ENCODE measurements around the gene CRIM1.
"Not testable (repeated sequence)": the region's sequence is repeated elsewhere in the genome, so short reads cannot be mapped to it uniquely, and the experiment has no call there.

Gene CRIM1

GRCh38 chr2:36355151-36355889, at the start of gene CRIM1:
CRIM1 (plus strand) TSS chr2:36355778; CDS start chr2:36356293, 515 bp downstream.
- no peak for DNase-seq (ENCODE audit: low read depth)

- DNase-seq (ENCODE audit: low read depth), result no peak
These were observed 48.1 kb upstream of the CRIM1 start for GRCh38 chr2:36307441-36307840.

- DNase-seq (ENCODE audit: low read depth), result not testable (repeated sequence)
These were observed 45.1 kb upstream of the CRIM1 start for GRCh38 chr2:36310444-36310843.

- no peak for DNase-seq (ENCODE audit: low read depth)
These were observed 37.0 kb upstream of the CRIM1 start for GRCh38 chr2:36318547-36318946.

- DNase-seq (ENCODE audit: low read depth), result no peak
These were observed 33.5 kb upstream of the CRIM1 start for GRCh38 chr2:36322108-36322507.

- no peak for DNase-seq (ENCODE audit: low read depth)
These were observed 29.3 kb upstream of the CRIM1 start for GRCh38 chr2:36326286-36326685.

GRCh38 chr2:36329251-36329650, 26.3 kb upstream of the CRIM1 start:
- no peak for DNase-seq (ENCODE audit: low read depth)

GRCh38 chr2:36329746-36330472, 25.7 kb upstream of the CRIM1 start:
- no peak for DNase-seq (ENCODE audit: low read depth)

- DNase-seq (ENCODE audit: low read depth), result no peak
These were observed 24.8 kb upstream of the CRIM1 start for GRCh38 chr2:36330473-36331395.

GRCh38 chr2:36333350-36334012, 22.1 kb upstream of the CRIM1 start:
- DNase-seq (ENCODE audit: low read depth), result no peak

GRCh38 chr2:36335597-36335996, 20.0 kb upstream of the CRIM1 start:
- no peak for DNase-seq (ENCODE audit: low read depth)

- DNase-seq (ENCODE audit: low read depth), result no peak
These were observed 19.3 kb upstream of the CRIM1 start for GRCh38 chr2:36336321-36336720.

- DNase-seq (ENCODE audit: low read depth), result no peak
These were observed 18.2 kb upstream of the CRIM1 start for GRCh38 chr2:36337354-36337753.

GRCh38 chr2:36338124-36338826, 17.3 kb upstream of the CRIM1 start:
- DNase-seq (ENCODE audit: low read depth), result no peak

- DNase-seq (ENCODE audit: low read depth), result no peak
These were observed 16.8 kb upstream of the CRIM1 start for GRCh38 chr2:36338827-36339145.

- no peak for DNase-seq (ENCODE audit: low read depth)
These were observed 15.9 kb upstream of the CRIM1 start for GRCh38 chr2:36339607-36340218.

- no peak for DNase-seq (ENCODE audit: low read depth)
These were observed 12.0 kb upstream of the CRIM1 start for GRCh38 chr2:36343606-36344005.

- DNase-seq (ENCODE audit: low read depth), result no peak
These were observed 6.9 kb upstream of the CRIM1 start for GRCh38 chr2:36348721-36349120.

GRCh38 chr2:36351291-36351690, 4.3 kb upstream of the CRIM1 start:
- no peak for DNase-seq (ENCODE audit: low read depth)

GRCh38 chr2:36351736-36352349, 3.7 kb upstream of the CRIM1 start:
- DNase-seq (ENCODE audit: low read depth), result no peak

GRCh38 chr2:36352701-36353100, 2.9 kb upstream of the CRIM1 start:
- DNase-seq (ENCODE audit: low read depth), result no peak

Measured in stimulated activated CD8-positive, alpha-beta memory T cell treated with anti-CD3 and anti-CD28 coated beads, Interleukin-12 subunit alpha, Interleukin-12 subunit beta, amount 100 ng/mL, for 1 hour (primary cell).